CD14-positive monocyte (primary cell): Measurements from ENCODE around the gene MAP3K7CL. TPM values are rescaled to one million over a fixed set of nuclear protein-coding genes. Genes with fewer than 3 reads are reported as not detected.
A peak's percentile ranks its signal among the peaks of the same experiment; 100 is the strongest.

Experiments used
- DNase-seq, 3 donors: peaks; one replicate each; pipeline ENCODE4 v3.0.0-alpha.2; 2011 to 2022
- H2AFZ ChIP-seq: 2 replicates; pipeline ENCODE4 v1.6.0; 2012; ENCODE audit warnings: mild to moderate bottlenecking, low read depth, low read length, inconsistent platforms; ENCODE audit not compliant: insufficient read depth, poor library complexity, severe bottlenecking
- H3K27ac ChIP-seq, 2 donors: 1 replicate in 1 of 2; 2 replicates in 1 of 2; pipeline ENCODE4 v1.5.1; 2012 to 2013; ENCODE audit warnings: low read length in 2 of 2, control low read depth in 1 of 2, inconsistent platforms in 1 of 2, low read depth in 1 of 2, mild to moderate bottlenecking in 1 of 2
- H3K27me3 ChIP-seq, 2 donors: one replicate each; pipeline versions ENCODE4 v1.6.0 to v1.6.1; 2011 to 2013; ENCODE audit warnings: low read length in 2 of 2; ENCODE audit not compliant: control insufficient read depth in 2 of 2, insufficient read depth in 2 of 2
- H3K36me3 ChIP-seq, 2 donors: replicated peaks in 1 of 2; 1 replicate in 1 of 2; 2 replicates in 1 of 2; pipeline versions ENCODE4 v1.5.1 to v1.6.1; 2012 to 2013; ENCODE audit warnings: low read length in 2 of 2, control low read depth in 1 of 2, inconsistent platforms in 1 of 2, mild to moderate bottlenecking in 1 of 2; ENCODE audit not compliant: insufficient read depth in 2 of 2, control insufficient read depth in 1 of 2
- H3K4me1 ChIP-seq, 2 donors: 1 replicate in 1 of 2; 2 replicates in 1 of 2; pipeline versions ENCODE4 v1.5.1 to v1.6.1; 2012 to 2013; ENCODE audit warnings: low read length in 2 of 2, control low read depth in 1 of 2, inconsistent platforms in 1 of 2, mild to moderate bottlenecking in 1 of 2, moderate library complexity in 1 of 2; ENCODE audit not compliant: insufficient read depth in 2 of 2, control insufficient read depth in 1 of 2
- H3K4me2 ChIP-seq: replicated peaks from 2 replicates; pipeline ENCODE3; 2012; ENCODE audit warnings: low read length, moderate library complexity, mild to moderate bottlenecking; ENCODE audit not compliant: poor library complexity, severe bottlenecking; ENCODE audit errors: extremely low read depth
- H3K4me3 ChIP-seq, 3 experiments: fragments of 200-600 bp in 1 of 3; sonication (generic) in 1 of 3; replicated peaks in 1 of 3; 1 replicate in 2 of 3; 2 replicates in 1 of 3; pipeline ENCODE4 v1.5.1; 2011 to 2013; ENCODE audit warnings: low read length in 3 of 3, mild to moderate bottlenecking in 3 of 3, control low read depth in 2 of 3, low read depth in 2 of 3, inconsistent platforms in 1 of 3, moderate library complexity in 1 of 3
- H3K79me2 ChIP-seq: 2 replicates; pipeline ENCODE4 v1.6.0; 2012; ENCODE audit warnings: mild to moderate bottlenecking, control low read depth, inconsistent platforms, low read length, moderate library complexity; ENCODE audit not compliant: insufficient read depth
- H3K9ac ChIP-seq: 2 replicates; pipeline ENCODE4 v1.6.0; 2017; ENCODE audit warnings: low read length, mild to moderate bottlenecking; ENCODE audit not compliant: insufficient read depth, poor library complexity, severe bottlenecking
- H3K9me3 ChIP-seq, 2 donors: replicated peaks in 1 of 2; 1 replicate in 1 of 2; 2 replicates in 1 of 2; pipeline versions ENCODE4 v1.5.1 to v1.6.1; 2012 to 2013; ENCODE audit warnings: low read length in 2 of 2, control low read depth in 1 of 2; ENCODE audit not compliant: control insufficient read depth in 1 of 2, insufficient read depth in 1 of 2
- H4K20me1 ChIP-seq: 2 replicates; pipeline ENCODE4 v1.6.0; 2012; ENCODE audit warnings: mild to moderate bottlenecking, low read length, control low read depth, moderate library complexity; ENCODE audit not compliant: insufficient read depth
- H3K27ac Mint-ChIP-seq, 7 donors: one replicate each; pipeline ENCODE4 v1.8.0; 2020; ENCODE audit warnings: mild to moderate bottlenecking in 7 of 7, mixed read lengths in 7 of 7, moderate library complexity in 6 of 7, inconsistent platforms in 2 of 7
- H3K27me3 Mint-ChIP-seq, 3 donors: one replicate each; pipeline ENCODE4 v1.8.0; 2021 to 2022; ENCODE audit warnings: low read depth in 3 of 3, mild to moderate bottlenecking in 3 of 3, mixed read lengths in 3 of 3, moderate library complexity in 3 of 3, inconsistent platforms in 1 of 3
- H3K36me3 Mint-ChIP-seq, 2 donors: one replicate each; pipeline ENCODE4 v1.8.0; 2020; ENCODE audit warnings: mixed read lengths in 2 of 2, inconsistent platforms in 1 of 2, mild to moderate bottlenecking in 1 of 2
- H3K4me1 Mint-ChIP-seq: one replicate; pipeline ENCODE4 v1.8.0; 2020; ENCODE audit warnings: mild to moderate bottlenecking, mixed read lengths
- H3K4me3 Mint-ChIP-seq, 2 donors: one replicate each; pipeline ENCODE4 v1.8.0; 2020; ENCODE audit warnings: mild to moderate bottlenecking in 2 of 2, mixed read lengths in 2 of 2, moderate library complexity in 1 of 2
- H3K9me3 Mint-ChIP-seq, 7 donors: one replicate each; pipeline ENCODE4 v1.8.0; 2020 to 2022; ENCODE audit warnings: mixed read lengths in 7 of 7, mild to moderate bottlenecking in 6 of 7, moderate library complexity in 6 of 7, inconsistent platforms in 2 of 7
- CTCF ChIP-seq: fragments of 200-600 bp; IDR thresholded peaks from one replicate; pipeline ENCODE4 v1.8.0; 2022; ENCODE audit warnings: antibody characterized with exemption, mild to moderate bottlenecking
- WGBS: methylation state at CpG from one replicate; pipeline ENCODE4 v1.1.5; 2013; ENCODE audit warnings: missing lambda C conversion rate; ENCODE audit not compliant: insufficient coverage; 5-methylcytosine and 5-hydroxymethylcytosine counted together
- intact Hi-C, 2 donors: fragments of 100-400 bp; cut with micrococcal nuclease; formaldehyde crosslinking; loops; one replicate each; pipeline versions ENCODE4 v1.15.0 to v1.15.1; 2023
- polyA plus RNA-seq, 3 donors: library from polyadenylated mRNA; depleted of rRNA in 1 of 3; unstranded in 2 of 3; stranded (reverse) in 1 of 3; fragments of 300-500 nt in 2 of 3; fragments of >200 nt in 1 of 3; fragmentation: Illumina TruSeq in 2 of 3; gene quantifications; 1 replicate in 2 of 3; 2 replicates in 1 of 3; pipeline ENCODE4 v1.2.3, GENCODE V29; 2012 to 2021

Gene MAP3K7CL
- polyA plus RNA-seq, 3 donors: 14.6 to 15.8 (median 15.7) TPM

- Mint-ChIP-seq H3K27me3 (no peaks in the 10 kb centered on the region), H3K4me1 (peaks cover 75% of the 10 kb centered on the region), H3K4me3 (peak overlapping the region in 1 of 2 donors; percentile 19), H3K9me3 (peaks cover 0 to 1% (median 0%) of the 10 kb centered on the region in 7 donors), H3K36me3 (peaks cover 0 to 10% of the 10 kb centered on the region in 2 donors), H3K27ac (peak overlapping the region; percentile 94 to 100 (median 99))
- DNase-seq: peak; percentile 68 to 72 (median 69)
- Histone ChIP-seq H3K4me3 (peak overlapping the region in 1 of 3 experiments; percentile 35), H3K79me2 (peaks cover 19% of the 10 kb centered on the region), H3K36me3 (no peaks in the 10 kb centered on the region), H4K20me1 (no peaks in the 10 kb centered on the region), H3K27ac (peak overlapping the region; percentile 91 to 99), H3K4me2 (peak overlapping the region; percentile 51), H2AFZ (peak overlapping the region; percentile 44), H3K27me3 (no peaks in the 10 kb centered on the region), H3K9ac (peak overlapping the region; percentile 72), H3K4me1 (peaks cover 82 to 92% of the 10 kb centered on the region in 2 donors), H3K9me3 (no peaks in the 10 kb centered on the region)
- intact Hi-C loops: loop anchor here (1.0 to 5.0 kb wide), 5 partner anchors 34 to 136 kb away; partner anchors contain the start of gene BACH1 (in 1 of the 2)
- no peak for TF ChIP-seq CTCF
- WGBS: no CpG with 5 or more reads among the region's 9 CpGs
Measured at GRCh38 chr21:29163341-29164115, 33.1 kb downstream of the MAP3K7CL start.

- H4K20me1 ChIP-seq: no peaks in the 10 kb centered on the region
- peaks cover 19% of the 10 kb centered on the region for H3K79me2 ChIP-seq
- no peaks in the 10 kb centered on the region for H3K27me3 ChIP-seq
- peak in 2 of 3 donors; percentile 68 to 71 for DNase-seq
- no peak overlapping the region for H2AFZ ChIP-seq
- peaks cover 76% of the 10 kb centered on the region for H3K4me1 Mint-ChIP-seq
- peak; percentile 80 for TF ChIP-seq CTCF
- H3K27me3 Mint-ChIP-seq: no peaks in the 10 kb centered on the region
- peak overlapping the region; percentile 91 to 99 for H3K27ac ChIP-seq
- peaks cover 0 to 1% (median 0%) of the 10 kb centered on the region in 7 donors for H3K9me3 Mint-ChIP-seq
- no peaks in the 10 kb centered on the region for H3K36me3 ChIP-seq
- H3K9me3 ChIP-seq: no peaks in the 10 kb centered on the region
- H3K4me2 ChIP-seq: peak overlapping the region; percentile 51
- no peak overlapping the region for H3K4me3 Mint-ChIP-seq
- peaks cover 0 to 10% of the 10 kb centered on the region in 2 donors for H3K36me3 Mint-ChIP-seq
- peak overlapping the region; percentile 94 to 100 (median 99) for H3K27ac Mint-ChIP-seq
- H3K4me3 ChIP-seq: peak overlapping the region in 1 of 3 experiments; percentile 35
- H3K4me1 ChIP-seq: peaks cover 83 to 95% of the 10 kb centered on the region in 2 donors
- no peak overlapping the region for H3K9ac ChIP-seq
- intact Hi-C loops: loop anchor here (5.0 kb wide), 4 partner anchors 33 to 133 kb away; partner anchors contain the start of gene BACH1 (in 1 of the 2)
- no CpG with 5 or more reads among the region's 8 CpGs for WGBS
Measured at GRCh38 chr21:29164323-29164942, 34.0 kb downstream of the MAP3K7CL start.
